Urinary bladder (tissue), 4 donors: Measurements from ENCODE around the gene AP3M1. TPM values are rescaled to one million over a fixed set of nuclear protein-coding genes. Genes with fewer than 3 reads are reported as not detected.
A peak's percentile ranks its signal among the peaks of the same experiment; 100 is the strongest.
"Not testable (repeated sequence)": the region's sequence is repeated elsewhere in the genome, so short reads cannot be mapped to it uniquely, and the experiment has no call there.

Source experiments
- DNase-seq: peaks from one replicate; pipeline ENCODE4 v3.0.0-alpha.2; 2015; ENCODE audit errors: extremely low spot score
- H3K27ac ChIP-seq: one replicate; pipeline ENCODE4 v1.5.1; 2013; ENCODE audit warnings: low read depth, mild to moderate bottlenecking, moderate library complexity
- H3K36me3 ChIP-seq: one replicate; pipeline ENCODE4 v1.6.1; 2013; ENCODE audit warnings: mild to moderate bottlenecking, moderate library complexity; ENCODE audit not compliant: insufficient read depth
- H3K4me1 ChIP-seq: one replicate; pipeline ENCODE4 v1.6.1; 2013; ENCODE audit warnings: mild to moderate bottlenecking, moderate library complexity; ENCODE audit not compliant: insufficient read depth
- H3K4me3 ChIP-seq: one replicate; pipeline ENCODE4 v1.5.1; 2013; ENCODE audit warnings: low read depth, low read length
- WGBS: extraction: QIAGEN DNeasy Blood & Tissue Kit; methylation state at CpG from one replicate; pipeline ENCODE4 v1.1.7; 2013; 5-methylcytosine and 5-hydroxymethylcytosine counted together
- polyA plus RNA-seq: library from polyadenylated mRNA; stranded (reverse); fragments of 200-250 nt; gene quantifications from one replicate; pipeline ENCODE4 v1.2.3, GENCODE V29; 2013
- total RNA-seq: library from RNA; depleted of rRNA; stranded (reverse); fragments of >200 nt; gene quantifications from one replicate; pipeline ENCODE4 v1.2.3, GENCODE V29; 2014
- donor health status: healthy with polysubstance abuse.
- donor health status: healthy.

Gene AP3M1
- total and polyA plus RNA-seq, 2 donors = 28.5 to 34.7 TPM

DNA sequence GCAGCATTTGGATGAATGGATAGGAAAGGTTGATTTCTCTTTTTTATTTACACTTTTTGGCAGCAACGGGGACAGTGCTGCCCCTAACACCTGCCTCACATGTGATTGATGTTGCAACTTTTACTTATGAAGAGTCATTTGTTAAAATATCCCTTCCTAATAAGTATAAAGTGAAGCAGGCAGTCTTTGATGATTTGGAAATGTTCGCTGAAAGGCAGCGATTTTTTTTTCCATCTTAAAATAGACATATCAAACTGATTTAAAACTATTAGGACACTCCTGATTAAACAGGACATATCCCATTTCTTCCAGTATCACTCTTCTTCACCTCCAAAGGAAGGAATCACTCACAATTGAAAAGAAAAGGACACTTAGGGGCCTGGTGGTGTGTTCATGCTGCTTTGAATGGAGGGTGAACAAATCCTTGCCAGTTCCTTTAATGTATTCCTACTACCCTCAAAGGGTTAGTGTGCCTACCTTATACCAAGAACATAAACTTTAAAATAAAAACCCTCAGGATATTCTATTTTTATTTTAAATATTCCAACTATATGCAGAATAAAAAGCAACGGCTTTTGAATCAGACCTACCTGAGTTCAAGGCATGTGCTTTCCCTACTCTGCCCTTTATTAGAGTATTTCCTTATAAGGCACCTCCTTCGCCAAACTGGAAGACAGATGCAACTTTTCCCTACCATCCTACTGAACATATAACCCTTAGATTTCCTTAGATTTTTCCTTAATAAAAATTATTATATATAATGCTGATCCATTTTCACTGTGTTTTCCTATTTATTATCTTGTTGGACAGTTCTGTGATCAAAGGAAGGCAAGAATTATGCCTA, 1.5 kb upstream of the AP3M1 start:
- DNase-seq = no peak
- Histone ChIP-seq H3K4me3 (peak overlapping the region; percentile 87), H3K27ac (no peak overlapping the region), H3K4me1 (peaks cover 1% of the 10 kb centered on the region), H3K36me3 (peaks cover 3% of the 10 kb centered on the region)
- 25% methylated on average over 5 of the region's 5 CpGs for WGBS

DNA sequence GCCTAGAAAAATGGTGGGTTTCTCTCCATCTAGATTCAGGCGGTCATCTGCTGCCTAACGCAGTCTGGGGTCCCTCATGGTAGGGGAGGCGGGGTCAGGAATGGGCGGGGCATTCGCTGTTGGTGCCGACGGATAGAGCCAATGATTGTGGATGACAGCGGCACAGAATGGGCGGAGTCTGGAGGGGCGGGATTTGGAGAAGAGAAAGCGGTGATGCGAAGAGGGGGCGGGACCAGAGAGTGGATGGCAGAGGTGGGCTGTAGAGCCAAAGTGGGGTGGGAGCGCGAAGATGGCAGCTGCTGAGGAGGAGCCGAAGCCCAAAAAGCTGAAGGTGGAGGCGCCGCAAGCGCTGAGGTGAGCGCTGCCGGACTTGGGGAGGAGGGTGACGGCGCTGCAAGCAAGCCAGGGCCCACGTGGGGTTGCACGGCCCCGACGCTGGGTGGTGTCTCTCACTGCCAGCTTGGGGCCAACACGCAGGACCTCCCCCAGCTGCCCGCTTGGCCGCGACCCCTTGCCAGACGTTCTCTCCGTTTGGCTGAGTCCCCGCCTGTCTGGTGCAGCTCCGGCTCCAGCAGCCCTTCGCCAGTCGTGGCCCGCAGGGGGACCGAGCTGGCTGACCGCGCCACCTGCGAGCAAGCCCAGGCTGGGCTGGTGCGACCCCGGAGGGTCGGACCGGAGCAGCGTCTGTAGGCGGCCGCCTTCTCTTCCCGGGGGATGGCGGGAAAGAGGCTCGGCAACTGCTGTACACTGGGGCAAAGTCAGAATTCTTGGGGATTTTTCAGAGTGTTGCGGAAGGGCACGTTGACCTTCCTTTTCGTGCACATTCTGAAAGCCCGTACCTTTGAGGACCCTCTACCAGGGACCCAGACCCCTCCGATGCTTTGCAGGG, 606 bp upstream of the AP3M1 start, which contains the start of gene ADK:
TSS of gene ADK (plus strand) at position 232 of the 889 bp plus-strand sequence. CDS start at position 290, 58 bp downstream.
- H3K4me3 ChIP-seq = peak within 1 kb of the TSS; percentile 87
- peak; percentile 98 for DNase-seq
- peaks cover 3% of the 10 kb centered on the region for H3K36me3 ChIP-seq
- under 1% methylated on average over 57 of the region's 57 CpGs for WGBS
- peaks cover 1% of the 10 kb centered on the region for H3K4me1 ChIP-seq
- peak within 1 kb of the TSS; percentile 53 for H3K27ac ChIP-seq

DNA sequence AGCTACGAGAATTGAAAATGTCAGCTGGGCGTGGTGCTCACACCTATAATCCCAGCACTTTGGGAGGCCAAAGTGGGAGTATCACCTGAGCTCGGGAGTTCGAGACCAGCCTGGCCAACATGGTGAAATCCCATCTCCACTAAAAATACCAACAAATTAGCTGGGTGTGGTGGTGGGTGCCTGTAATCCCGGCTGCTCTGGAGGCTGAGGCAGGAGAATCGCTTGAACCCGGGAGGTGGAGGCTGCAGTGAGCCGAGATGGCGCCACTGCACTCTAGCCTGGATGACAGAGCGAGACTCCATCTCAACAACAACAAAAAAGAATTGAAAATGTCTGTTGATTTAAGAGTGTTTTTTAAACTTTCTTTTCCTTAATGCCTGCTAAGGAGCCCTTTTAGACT, 3.6 kb downstream of the AP3M1 start:
- WGBS = 96% methylated on average over 10 of the region's 10 CpGs
- not testable (repeated sequence) for DNase-seq, H3K4me3 ChIP-seq, H3K36me3 ChIP-seq, H3K4me1 ChIP-seq, H3K27ac ChIP-seq

DNA sequence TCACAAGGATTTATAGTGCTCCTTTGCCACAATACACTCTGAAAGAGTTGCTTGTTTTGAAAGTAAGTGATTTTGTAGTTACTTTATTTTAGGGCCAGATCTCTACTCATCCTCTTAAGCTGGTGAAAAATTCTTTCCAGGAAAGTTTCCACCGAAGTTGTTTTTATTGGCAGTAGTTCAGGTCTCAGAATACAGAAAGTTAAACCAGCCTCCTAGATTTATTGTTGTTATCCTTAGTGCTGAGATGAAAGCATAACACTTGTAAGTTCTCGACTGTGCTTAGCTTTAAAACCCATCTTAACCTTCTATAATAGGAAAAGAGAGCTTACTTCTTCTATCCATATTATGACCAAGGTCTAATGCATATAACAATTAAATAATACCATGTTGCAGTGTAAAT, 5.5 kb downstream of the AP3M1 start:
- Histone ChIP-seq H3K4me1 (no peaks in the 10 kb centered on the region), H3K36me3 (peaks cover 3% of the 10 kb centered on the region), H3K27ac (no peak overlapping the region), H3K4me3 (no peak overlapping the region)
- DNase-seq = peak; percentile 54
- 13% methylated on average over 2 of the region's 2 CpGs for WGBS

DNA sequence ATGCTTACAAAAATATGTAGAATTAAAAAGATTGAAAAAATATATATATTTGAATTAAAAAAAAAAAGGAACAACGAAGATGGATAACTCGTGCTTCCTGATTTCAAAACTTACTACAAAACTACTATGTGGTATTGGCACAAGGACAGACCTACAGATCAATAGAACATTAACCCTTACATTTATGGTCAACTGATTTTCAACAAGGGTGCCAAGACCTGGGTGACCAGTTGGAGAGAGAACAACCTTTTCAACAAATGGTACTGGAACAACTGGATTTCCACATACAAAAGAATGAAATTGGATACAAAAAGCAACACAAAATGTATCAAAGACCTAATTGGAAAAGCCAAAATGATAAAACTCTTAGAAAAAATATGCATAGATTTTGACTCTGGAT, 10.1 kb downstream of the AP3M1 start:
- 83% methylated on average over 2 of the region's 2 CpGs for WGBS
- no peaks in the 10 kb centered on the region for H3K4me1 ChIP-seq
- no peak for DNase-seq
- no peak overlapping the region for H3K27ac ChIP-seq
- no peak overlapping the region for H3K4me3 ChIP-seq
- peaks cover 2% of the 10 kb centered on the region for H3K36me3 ChIP-seq

DNA sequence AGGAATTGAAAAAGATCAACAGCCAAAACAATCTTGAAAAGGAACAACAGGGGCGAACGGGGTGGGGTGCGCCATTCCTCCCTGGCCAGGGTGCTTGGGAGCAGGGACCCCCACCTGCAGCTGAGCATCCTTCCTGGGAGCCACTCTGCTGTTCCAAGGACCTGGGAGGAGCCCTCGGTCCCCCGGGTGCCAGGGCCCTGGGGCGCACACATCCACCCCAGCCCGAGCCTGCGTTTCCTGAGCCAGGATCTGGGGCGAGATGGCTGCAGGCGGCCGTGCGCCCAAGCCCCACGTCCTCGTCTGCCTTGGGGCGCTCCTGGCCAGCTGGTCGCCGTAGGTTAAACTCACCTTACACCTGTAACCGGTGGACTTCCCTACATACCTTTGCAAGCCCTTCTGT, 10.6 kb downstream of the AP3M1 start:
- H3K27ac ChIP-seq = no peak overlapping the region
- no peak for DNase-seq
- peaks cover 2% of the 10 kb centered on the region for H3K36me3 ChIP-seq
- no peaks in the 10 kb centered on the region for H3K4me1 ChIP-seq
- no peak overlapping the region for H3K4me3 ChIP-seq
- WGBS = 96% methylated on average over 18 of the region's 18 CpGs

DNA sequence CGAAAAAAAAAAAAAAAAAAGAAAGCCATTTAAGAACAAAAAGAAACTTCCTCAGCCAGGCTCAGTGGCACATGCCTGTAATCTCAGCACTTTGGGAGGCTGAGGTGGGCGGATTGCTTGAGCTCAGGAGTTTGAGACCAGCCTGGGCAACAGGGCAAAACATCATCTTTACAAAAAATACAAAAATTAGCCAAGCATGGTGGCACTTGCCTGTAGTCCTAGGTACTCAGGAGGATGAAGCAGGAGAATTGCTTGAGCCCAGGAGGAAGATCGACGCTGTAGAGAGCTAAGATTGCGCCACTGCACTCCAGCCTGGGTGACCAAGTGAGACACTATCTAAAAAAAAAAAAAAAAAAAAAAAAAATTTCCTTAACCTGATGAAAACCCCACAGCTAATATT, 12.0 kb downstream of the AP3M1 start:
- not testable (repeated sequence) for DNase-seq, H3K4me3 ChIP-seq, H3K27ac ChIP-seq, H3K36me3 ChIP-seq, H3K4me1 ChIP-seq
- WGBS = 95% methylated on average over 5 of the region's 5 CpGs

DNA sequence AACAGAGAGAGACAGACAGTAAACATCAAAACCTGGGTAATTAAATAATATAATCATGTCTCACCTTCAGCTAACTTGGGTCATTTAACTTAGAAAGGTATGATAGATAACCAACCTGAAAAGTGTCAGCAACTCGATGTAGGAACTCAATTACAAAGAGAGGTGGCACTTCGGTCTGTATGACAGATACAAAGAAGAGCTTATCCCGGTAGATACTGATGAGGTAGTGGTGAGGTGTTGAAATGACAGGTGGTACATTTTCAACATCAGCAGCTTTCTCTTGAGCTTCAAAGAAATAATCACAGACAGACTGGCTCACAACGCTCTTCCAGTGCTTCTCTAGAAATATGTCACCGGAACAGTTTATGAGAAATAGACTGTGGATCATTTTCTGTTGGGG, 12.6 kb downstream of the AP3M1 start:
- peaks cover 2% of the 10 kb centered on the region for H3K36me3 ChIP-seq
- H3K4me3 ChIP-seq = no peak overlapping the region
- DNase-seq = no peak
- H3K4me1 ChIP-seq = no peaks in the 10 kb centered on the region
- WGBS = 89% methylated on average over 5 of the region's 5 CpGs
- no peak overlapping the region for H3K27ac ChIP-seq

DNA sequence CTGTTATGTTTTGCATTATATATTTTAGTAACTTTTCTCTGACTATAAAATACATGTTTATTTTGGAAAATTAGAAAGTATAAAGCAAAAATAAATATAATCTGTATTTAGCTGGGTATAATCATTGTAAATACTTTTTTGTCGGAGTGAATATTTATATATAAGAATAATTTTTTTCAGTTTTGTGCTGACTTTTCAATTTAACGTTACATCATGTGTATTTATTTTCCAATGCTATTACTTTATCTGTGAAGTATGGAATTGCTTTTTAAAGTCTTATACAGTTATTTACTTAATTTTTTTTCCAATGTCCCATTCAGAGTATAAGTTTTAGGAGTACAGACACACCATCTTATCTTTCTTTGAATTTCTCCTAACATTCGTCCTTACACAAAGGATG, 15.2 kb downstream of the AP3M1 start:
- 90% methylated on average over 3 of the region's 3 CpGs for WGBS
- Histone ChIP-seq H3K4me1 (no peaks in the 10 kb centered on the region), H3K4me3 (no peak overlapping the region), H3K36me3 (peaks cover 4% of the 10 kb centered on the region), H3K27ac (no peak overlapping the region)
- no peak for DNase-seq

DNA sequence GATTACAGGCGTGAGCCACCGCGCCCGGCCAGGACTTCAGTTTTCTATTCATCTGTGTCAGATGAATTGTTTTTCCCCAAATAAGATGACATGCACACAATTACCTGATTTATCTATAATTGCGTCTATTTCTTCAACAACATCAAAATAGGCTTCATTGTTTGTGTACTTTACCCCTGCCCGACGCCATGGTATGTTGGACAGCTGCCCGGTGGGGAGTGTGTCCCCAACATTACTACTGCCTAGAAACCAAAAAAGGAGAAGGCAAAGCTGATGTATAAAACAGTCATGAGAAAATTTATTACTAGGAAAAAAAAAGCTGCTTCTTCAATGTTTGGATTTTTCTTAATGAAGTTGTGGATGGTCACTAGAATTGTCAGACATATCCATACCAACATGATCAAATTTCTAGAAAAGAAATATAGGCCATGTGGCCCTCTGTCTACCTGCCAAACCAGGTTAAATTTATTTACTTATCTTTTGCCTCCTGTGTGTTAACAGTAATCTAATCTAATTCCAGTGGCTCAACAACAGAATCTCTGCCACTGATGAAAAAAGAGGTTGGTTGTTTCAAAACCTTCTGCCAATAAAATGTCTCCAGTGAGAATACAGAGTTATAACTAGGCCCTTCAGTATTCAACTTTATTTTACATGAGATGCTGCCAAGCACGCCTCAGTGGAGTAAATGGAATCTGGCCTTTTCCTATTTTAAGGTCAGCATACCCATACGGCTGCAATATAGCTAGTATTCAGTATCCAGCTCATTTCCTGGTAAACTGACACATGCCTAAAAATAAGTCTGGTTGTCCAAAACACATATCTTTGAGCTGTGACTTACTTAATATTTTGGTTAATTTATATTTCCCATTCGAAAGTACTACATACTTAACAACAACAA, 16.5 kb downstream of the AP3M1 start:
- Histone ChIP-seq H3K4me3 (no peak overlapping the region), H3K27ac (no peak overlapping the region), H3K4me1 (no peaks in the 10 kb centered on the region), H3K36me3 (peaks cover 4% of the 10 kb centered on the region)
- WGBS = 70% methylated on average over 11 of the region's 11 CpGs
- no peak for DNase-seq

DNA sequence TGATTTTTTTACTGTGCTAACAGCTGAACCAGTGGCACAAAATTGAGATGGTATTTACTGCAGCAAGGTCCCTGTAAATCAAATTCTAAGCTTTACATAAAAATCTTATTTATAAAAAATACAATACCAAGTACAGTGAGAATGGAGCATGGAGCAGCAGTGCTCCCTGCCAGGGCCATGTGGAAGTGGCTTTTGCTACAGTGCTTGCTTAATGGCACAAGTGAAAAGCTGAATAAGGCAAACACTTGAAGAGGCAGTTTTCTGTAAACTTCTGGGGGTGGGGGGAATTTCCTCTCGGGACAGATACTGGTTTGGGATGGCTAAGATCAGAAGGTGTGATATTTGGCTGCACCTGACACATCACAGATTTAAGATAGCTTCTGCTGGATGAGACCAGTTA, 27.5 kb downstream of the AP3M1 start:
- no peaks in the 10 kb centered on the region for H3K4me1 ChIP-seq
- H3K4me3 ChIP-seq = no peak overlapping the region
- peaks cover 6% of the 10 kb centered on the region for H3K36me3 ChIP-seq
- DNase-seq = no peak
- WGBS = 9% methylated on average over 1 of the region's 1 CpG
- no peak overlapping the region for H3K27ac ChIP-seq

DNA sequence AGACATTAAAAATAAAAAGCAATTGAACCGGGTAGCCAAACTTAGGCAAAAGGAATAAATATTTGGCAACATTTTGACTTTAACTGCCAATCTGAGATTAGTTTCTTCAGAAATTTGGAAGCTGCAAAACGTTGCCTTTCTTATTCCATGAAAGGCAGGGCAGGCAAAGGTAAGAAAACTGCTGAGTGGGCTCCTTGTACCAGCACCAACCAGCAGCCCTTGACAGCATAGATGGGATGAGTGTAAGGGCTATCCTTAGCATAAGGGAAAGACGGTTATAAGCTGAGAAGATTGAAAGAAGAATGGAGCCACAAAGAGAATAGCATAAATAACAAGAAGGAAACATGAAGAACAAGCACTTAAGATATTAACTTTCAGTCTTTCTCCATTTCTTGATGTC, 28.6 kb downstream of the AP3M1 start:
- no peak overlapping the region for H3K27ac ChIP-seq
- H3K4me3 ChIP-seq = no peak overlapping the region
- WGBS = 45% methylated on average over 3 of the region's 3 CpGs
- H3K4me1 ChIP-seq = no peaks in the 10 kb centered on the region
- H3K36me3 ChIP-seq = peaks cover 5% of the 10 kb centered on the region
- DNase-seq = no peak

DNA sequence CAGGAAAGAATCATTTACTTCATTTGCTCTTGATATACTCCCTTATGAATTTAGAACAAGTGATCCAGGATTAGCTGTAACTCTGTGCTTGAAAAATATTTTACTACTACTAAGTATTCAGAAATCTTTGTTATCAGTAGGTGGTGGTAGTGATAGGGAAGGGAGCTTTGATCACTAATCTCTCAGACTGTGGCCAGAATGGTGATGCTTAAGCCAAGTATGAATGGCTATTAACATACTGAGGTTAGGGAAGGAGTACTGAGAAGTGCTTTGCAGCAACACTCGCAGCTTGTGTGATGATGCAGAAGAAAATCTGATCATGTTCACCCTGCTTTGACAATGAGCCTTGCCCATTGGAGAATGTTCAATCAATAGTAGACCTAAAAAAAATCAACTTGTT, 29.3 kb downstream of the AP3M1 start:
- Histone ChIP-seq H3K4me3 (no peak overlapping the region), H3K4me1 (no peaks in the 10 kb centered on the region), H3K36me3 (peaks cover 4% of the 10 kb centered on the region), H3K27ac (no peak overlapping the region)
- no peak for DNase-seq
- 48% methylated on average over 1 of the region's 1 CpG for WGBS
